Measurements from ENCODE around the gene XPR1. TPM values are rescaled to one million over a fixed set of nuclear protein-coding genes. Genes with fewer than 3 reads are reported as not detected.
A peak's percentile ranks its signal among the peaks of the same experiment; 100 is the strongest.
"Not testable (repeated sequence)": the region's sequence is repeated elsewhere in the genome, so short reads cannot be mapped to it uniquely, and the experiment has no call there.

The XPR1 gene
- total RNA-seq, 2 experiments from 2014 or later: 19.9 to 20.5 TPM

DNA sequence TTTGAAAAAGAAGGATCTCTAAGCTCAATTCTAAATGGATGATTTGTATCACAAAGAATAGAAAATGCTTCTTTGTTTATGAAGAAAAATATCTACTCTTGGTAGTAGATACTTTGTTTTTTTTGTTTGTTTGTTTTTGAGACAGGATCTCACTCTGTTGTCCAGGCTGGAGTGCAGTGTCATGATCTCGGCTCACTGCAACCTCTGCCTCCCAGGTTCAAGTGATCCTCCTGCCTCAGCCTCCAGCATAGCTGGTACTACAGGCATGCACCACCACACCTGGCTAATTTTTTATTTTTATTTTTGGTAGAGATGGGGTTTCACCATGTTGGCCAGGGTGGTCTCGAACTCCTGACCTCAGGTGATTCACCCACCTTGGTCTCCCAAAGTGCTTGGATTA lies 159.3 kb downstream of the XPR1 start:
- H3K36me3 Mint-ChIP-seq (ENCODE audit: low read depth); H3K27ac Mint-ChIP-seq; DNase-seq; H3K9me3 Mint-ChIP-seq; H3K27me3 Mint-ChIP-seq; H3K4me1 Mint-ChIP-seq; CTCF ChIA-PET; H3K4me3 Mint-ChIP-seq: not testable (repeated sequence)
- POLR2A ChIA-PET: interaction anchor here (0.6 kb wide), 1 partner anchor 212 kb away, joined by 3 read pairs; no protein-coding TSS in a partner anchor

GRCh38 chr1:180791806-180792205 lies 160.0 kb downstream of the XPR1 start:
- no peaks in the 10 kb centered on the region for H3K9me3 Mint-ChIP-seq
- H3K4me3 Mint-ChIP-seq: no peak overlapping the region
- peaks cover 8% of the 10 kb centered on the region for H3K4me1 Mint-ChIP-seq
- no peaks in the 10 kb centered on the region for H3K27me3 Mint-ChIP-seq
- peak overlapping the region; percentile 8 for H3K27ac Mint-ChIP-seq
- ChIA-PET POLR2A (interaction anchor here (1.4 to 1.5 kb wide), 2 partner anchors 206 to 289 kb away, joined by 3 read pairs; partner anchors contain the start of gene ACBD6), CTCF (no interaction called here)
- H3K36me3 Mint-ChIP-seq (ENCODE audit: low read depth): peaks cover 7% of the 10 kb centered on the region
- no peak for DNase-seq

DNA sequence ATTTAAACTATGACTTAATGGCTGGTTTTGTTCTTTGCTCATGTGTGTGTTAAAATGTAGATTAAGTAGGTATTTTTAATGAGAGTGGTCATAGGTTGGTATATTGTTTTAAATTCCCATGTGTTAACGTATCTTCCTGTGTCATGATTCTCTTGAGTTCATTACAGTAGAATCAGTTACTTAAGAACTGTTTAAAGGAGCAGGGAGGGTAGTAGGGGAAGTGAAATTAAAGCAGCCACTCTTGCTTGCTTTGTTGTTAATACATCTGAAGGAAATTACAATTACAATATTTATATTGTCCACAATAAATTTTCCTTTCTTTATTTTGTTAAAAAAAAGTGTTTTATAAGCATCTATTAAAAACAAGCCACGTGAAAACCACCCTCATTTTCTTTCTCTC lies 161.6 kb downstream of the XPR1 start:
- H3K27ac Mint-ChIP-seq: no peak overlapping the region
- ChIA-PET CTCF (no interaction called here), POLR2A (interaction anchor here (1.5 kb wide), 1 partner anchor 208 kb away, joined by 3 read pairs; no protein-coding TSS in a partner anchor)
- DNase-seq: no peak
- no peaks in the 10 kb centered on the region for H3K9me3 Mint-ChIP-seq
- H3K4me3 Mint-ChIP-seq: no peak overlapping the region
- no peaks in the 10 kb centered on the region for H3K27me3 Mint-ChIP-seq
- H3K36me3 Mint-ChIP-seq (ENCODE audit: low read depth): peaks cover 7% of the 10 kb centered on the region
- H3K4me1 Mint-ChIP-seq: peaks cover 8% of the 10 kb centered on the region

DNA sequence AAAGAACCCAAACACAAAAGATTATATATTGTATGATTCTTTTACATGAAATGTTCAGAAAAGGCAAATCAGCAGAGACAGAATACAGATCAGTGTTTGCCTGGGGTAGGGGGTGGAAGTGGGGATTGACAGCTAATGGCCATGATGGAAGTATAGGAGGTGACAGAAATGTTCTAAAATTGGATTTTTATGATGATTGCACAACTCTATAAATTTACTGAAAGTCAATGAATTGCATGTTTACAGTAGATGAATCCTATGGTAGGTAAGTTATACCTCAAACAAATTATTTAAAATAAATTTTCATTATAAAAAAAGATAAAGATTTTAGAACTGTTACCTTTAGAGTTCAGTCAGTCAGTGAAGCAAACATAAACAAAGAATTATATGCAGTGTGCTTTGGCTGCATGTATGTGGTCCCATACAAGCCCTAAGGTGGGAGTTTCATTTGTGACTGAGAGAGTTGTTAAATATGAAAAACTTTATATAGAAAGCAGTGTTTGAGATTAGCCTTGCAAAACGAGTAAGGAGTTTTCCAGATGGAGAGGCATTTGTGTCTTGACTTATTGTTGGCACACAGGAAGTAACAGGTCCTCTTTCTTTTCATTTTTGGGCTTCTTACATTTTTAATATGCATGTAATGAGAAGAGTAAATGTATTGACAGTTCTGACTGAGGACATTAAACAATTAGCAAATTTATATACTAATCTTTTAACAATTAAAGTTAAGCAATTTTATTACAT lies 165.2 kb downstream of the XPR1 start:
- ChIA-PET POLR2A (no interaction called here), CTCF (no interaction called here)
- no peaks in the 10 kb centered on the region for H3K36me3 Mint-ChIP-seq (ENCODE audit: low read depth)
- no peak overlapping the region for H3K4me3 Mint-ChIP-seq
- H3K27ac Mint-ChIP-seq: no peak overlapping the region
- peaks cover 3% of the 10 kb centered on the region for H3K4me1 Mint-ChIP-seq
- no peaks in the 10 kb centered on the region for H3K9me3 Mint-ChIP-seq
- no peaks in the 10 kb centered on the region for H3K27me3 Mint-ChIP-seq
- no peak for DNase-seq

GRCh38 chr1:180800945-180801344 lies 169.1 kb downstream of the XPR1 start:
- DNase-seq: no peak
- no peaks in the 10 kb centered on the region for H3K27me3 Mint-ChIP-seq
- CTCF ChIA-PET: interaction anchor here (1.4 kb wide), 1 partner anchor 63 kb away, joined by 3 read pairs; no protein-coding TSS in a partner anchor
- peaks cover 8% of the 10 kb centered on the region for H3K36me3 Mint-ChIP-seq (ENCODE audit: low read depth)
- no peak overlapping the region for H3K27ac Mint-ChIP-seq
- peaks cover 7% of the 10 kb centered on the region for H3K4me1 Mint-ChIP-seq
- H3K4me3 Mint-ChIP-seq: no peak overlapping the region
- POLR2A ChIA-PET: no interaction called here
- H3K9me3 Mint-ChIP-seq: no peaks in the 10 kb centered on the region

GRCh38 chr1:180802813-180803212 lies 171.0 kb downstream of the XPR1 start:
- H3K27me3 Mint-ChIP-seq: no peaks in the 10 kb centered on the region
- POLR2A ChIA-PET: no interaction called here

DNA sequence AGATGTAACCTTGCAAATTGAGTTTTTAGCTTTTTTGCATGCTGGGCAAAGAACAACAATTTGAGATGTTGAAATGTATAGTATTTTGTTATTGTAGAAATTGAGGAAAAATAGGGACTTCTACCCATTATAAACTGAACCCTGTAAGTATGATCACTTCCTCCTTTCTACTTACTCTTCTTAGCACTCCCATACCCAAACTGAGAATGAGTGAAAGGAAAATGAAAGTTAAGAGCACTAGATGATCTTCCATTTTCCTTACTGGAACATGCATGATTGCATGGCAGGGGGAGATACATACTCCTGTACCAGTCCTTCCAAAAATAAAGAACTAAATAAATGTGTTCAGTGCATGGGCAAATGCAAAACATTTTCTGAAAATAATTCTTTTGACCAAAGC lies 173.5 kb downstream of the XPR1 start:
- Mint-ChIP-seq H3K4me1 (peaks cover 7% of the 10 kb centered on the region), H3K4me3 (no peak overlapping the region), H3K27me3 (no peaks in the 10 kb centered on the region), H3K36me3 (ENCODE audit: low read depth) (peaks cover 16% of the 10 kb centered on the region), H3K9me3 (no peaks in the 10 kb centered on the region), H3K27ac (no peak overlapping the region)
- CTCF ChIA-PET: no interaction called here
- POLR2A ChIA-PET: no interaction called here
- no peak for DNase-seq

More at GRCh38 chr1:180802813-180803212, 171.0 kb downstream of the XPR1 start:
- CTCF ChIA-PET: no interaction called here
- H3K4me1 Mint-ChIP-seq: peaks cover 7% of the 10 kb centered on the region
- DNase-seq: no peak
- no peak overlapping the region for H3K4me3 Mint-ChIP-seq
- peaks cover 13% of the 10 kb centered on the region for H3K36me3 Mint-ChIP-seq (ENCODE audit: low read depth)
- no peaks in the 10 kb centered on the region for H3K9me3 Mint-ChIP-seq
- no peak overlapping the region for H3K27ac Mint-ChIP-seq

DNA sequence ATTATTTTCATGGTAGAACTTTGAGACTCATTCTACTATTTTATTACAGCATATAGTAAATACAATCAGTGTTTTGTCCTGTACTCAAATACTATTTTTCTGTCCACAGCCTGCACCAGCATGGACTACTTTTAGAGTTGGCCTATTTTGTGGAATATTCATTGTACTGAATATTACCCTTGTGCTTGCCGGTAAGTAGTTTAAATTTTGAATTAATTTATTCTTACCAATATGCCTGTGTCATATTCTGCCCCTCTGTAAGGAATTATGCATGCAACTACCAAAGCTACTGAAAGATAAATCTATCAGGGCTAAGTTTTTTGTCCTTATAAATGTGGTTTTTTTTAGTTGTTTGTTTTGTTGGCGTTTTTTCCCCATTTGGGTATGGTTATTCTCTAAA lies 179.5 kb downstream of the XPR1 start:
- peaks cover 27% of the 10 kb centered on the region for H3K36me3 Mint-ChIP-seq (ENCODE audit: low read depth)
- H3K4me3 Mint-ChIP-seq: no peak overlapping the region
- no peaks in the 10 kb centered on the region for H3K4me1 Mint-ChIP-seq
- H3K27ac Mint-ChIP-seq: no peak overlapping the region
- DNase-seq: no peak
- POLR2A ChIA-PET: no interaction called here
- CTCF ChIA-PET: no interaction called here
- H3K9me3 Mint-ChIP-seq: no peaks in the 10 kb centered on the region
- H3K27me3 Mint-ChIP-seq: no peaks in the 10 kb centered on the region

DNA sequence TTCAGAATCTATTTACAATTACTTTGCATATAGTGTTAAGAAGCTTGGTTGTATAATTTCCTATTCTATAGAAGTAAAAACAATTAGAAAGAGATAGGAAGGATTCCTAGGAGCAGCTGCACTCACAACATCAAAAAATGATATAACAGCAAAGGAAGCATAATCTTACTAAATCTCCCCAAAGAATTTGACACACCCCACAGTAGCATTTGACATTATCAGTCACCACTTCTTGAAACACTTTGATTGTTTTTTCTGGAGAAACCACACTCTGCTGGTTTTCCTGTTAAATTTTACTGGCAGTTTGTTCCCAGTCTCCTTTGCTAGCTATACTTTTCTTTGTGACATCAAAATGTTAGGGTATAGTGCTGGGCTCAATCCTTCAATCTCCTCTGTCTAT lies 180.1 kb downstream of the XPR1 start:
- H3K36me3 Mint-ChIP-seq (ENCODE audit: low read depth): peaks cover 27% of the 10 kb centered on the region
- POLR2A ChIA-PET: no interaction called here

DNA sequence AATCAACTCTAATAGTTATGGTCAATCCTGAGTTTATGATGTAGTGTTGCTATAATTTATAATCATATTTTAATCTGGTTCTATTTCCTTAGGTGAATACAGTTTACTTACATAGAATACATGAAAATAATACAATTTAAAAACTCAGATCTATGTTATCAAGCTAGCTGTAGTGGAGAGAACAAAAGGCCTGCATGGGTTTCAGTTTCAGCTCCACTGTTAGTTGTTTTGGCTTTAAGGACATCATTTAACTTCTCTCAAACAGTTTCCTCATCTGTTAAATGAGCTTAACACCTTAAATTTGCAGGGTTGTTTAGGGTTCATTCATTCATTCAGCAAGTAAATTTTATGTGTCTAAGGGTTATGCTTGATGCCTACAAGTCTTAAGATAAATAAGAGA lies 182.4 kb downstream of the XPR1 start:
- Mint-ChIP-seq H3K27ac (no peak overlapping the region), H3K9me3 (no peaks in the 10 kb centered on the region), H3K27me3 (no peaks in the 10 kb centered on the region), H3K4me3 (no peak overlapping the region), H3K36me3 (ENCODE audit: low read depth) (peaks cover 20% of the 10 kb centered on the region), H3K4me1 (no peaks in the 10 kb centered on the region)
- CTCF ChIA-PET: no interaction called here
- POLR2A ChIA-PET: no interaction called here
- DNase-seq: no peak

More for the DNA sequence above, 180.1 kb downstream of the XPR1 start:
- no peaks in the 10 kb centered on the region for H3K4me1 Mint-ChIP-seq
- no peak overlapping the region for H3K4me3 Mint-ChIP-seq
- H3K27me3 Mint-ChIP-seq: no peaks in the 10 kb centered on the region
- no peak for DNase-seq
- no peak overlapping the region for H3K27ac Mint-ChIP-seq
- H3K9me3 Mint-ChIP-seq: no peaks in the 10 kb centered on the region
- CTCF ChIA-PET: no interaction called here

DNA sequence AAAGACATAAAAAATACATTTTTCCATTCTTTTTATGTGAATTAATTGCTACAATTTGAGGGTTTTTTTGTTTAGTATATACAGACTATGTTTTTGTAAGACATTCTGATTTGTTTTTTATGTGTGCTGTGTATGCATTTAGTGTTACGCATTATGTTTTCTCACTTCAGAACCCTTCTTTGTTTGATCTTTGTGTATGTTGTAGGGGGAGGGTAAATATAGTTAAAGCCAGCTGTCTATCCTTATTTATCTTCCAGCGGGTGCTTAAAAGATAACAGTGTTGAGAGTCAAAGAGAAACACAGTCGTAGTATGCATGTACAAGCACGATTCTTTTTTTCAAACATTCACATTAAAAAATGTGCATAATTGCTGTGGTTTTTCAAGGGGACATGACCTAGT lies 183.4 kb downstream of the XPR1 start:
- Mint-ChIP-seq H3K36me3 (ENCODE audit: low read depth) (peaks cover 20% of the 10 kb centered on the region), H3K9me3 (no peaks in the 10 kb centered on the region), H3K4me3 (no peak overlapping the region), H3K27ac (no peak overlapping the region), H3K27me3 (no peaks in the 10 kb centered on the region), H3K4me1 (no peaks in the 10 kb centered on the region)
- DNase-seq: no peak
- POLR2A ChIA-PET: no interaction called here
- CTCF ChIA-PET: no interaction called here

DNA sequence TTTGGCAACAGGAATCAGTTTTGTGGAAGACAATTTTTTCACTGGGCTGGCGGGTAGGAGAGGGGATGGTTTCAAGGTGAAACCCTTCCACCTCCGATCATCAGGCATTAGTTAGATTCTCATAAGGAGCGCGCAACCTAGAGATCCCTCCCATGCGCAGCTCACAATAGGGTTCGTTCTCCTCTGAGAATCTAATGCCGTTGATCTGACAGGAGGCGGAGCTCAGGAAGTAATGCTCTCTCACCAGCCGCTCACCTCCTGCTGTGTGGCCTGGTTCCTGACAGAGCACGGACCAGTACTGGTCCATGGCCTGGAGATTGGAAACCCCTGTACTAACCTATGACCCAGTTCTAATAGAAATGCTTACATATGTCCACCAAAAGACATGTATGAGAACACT lies 184.3 kb downstream of the XPR1 start:
- ChIA-PET CTCF (no interaction called here), POLR2A (no interaction called here)
- no peak overlapping the region for H3K4me3 Mint-ChIP-seq
- H3K27ac Mint-ChIP-seq: no peak overlapping the region
- H3K9me3 Mint-ChIP-seq: no peaks in the 10 kb centered on the region
- peaks cover 23% of the 10 kb centered on the region for H3K36me3 Mint-ChIP-seq (ENCODE audit: low read depth)
- no peaks in the 10 kb centered on the region for H3K27me3 Mint-ChIP-seq
- H3K4me1 Mint-ChIP-seq: no peaks in the 10 kb centered on the region
- no peak for DNase-seq

GRCh38 chr1:180821970-180822369 lies 190.1 kb downstream of the XPR1 start:
- DNase-seq: no peak
- no peaks in the 10 kb centered on the region for H3K4me1 Mint-ChIP-seq
- no peaks in the 10 kb centered on the region for H3K9me3 Mint-ChIP-seq
- ChIA-PET POLR2A (no interaction called here), CTCF (interaction anchor here (0.6 kb wide), 1 partner anchor 191 kb away, joined by 3 read pairs; no protein-coding TSS in a partner anchor)
- no peak overlapping the region for H3K4me3 Mint-ChIP-seq
- H3K36me3 Mint-ChIP-seq (ENCODE audit: low read depth): peaks cover 4% of the 10 kb centered on the region
- H3K27ac Mint-ChIP-seq: no peak overlapping the region
- no peaks in the 10 kb centered on the region for H3K27me3 Mint-ChIP-seq

- Mint-ChIP-seq H3K36me3 (ENCODE audit: low read depth) (peaks cover 37% of the 10 kb centered on the region), H3K9me3 (peaks cover 11% of the 10 kb centered on the region)
These were observed 199.7 kb downstream of the XPR1 start for GRCh38 chr1:180831507-180831906.

More at GRCh38 chr1:180831507-180831906, 199.7 kb downstream of the XPR1 start:
- CTCF ChIA-PET, H3K27me3 Mint-ChIP-seq, H3K27ac Mint-ChIP-seq, H3K4me3 Mint-ChIP-seq, POLR2A ChIA-PET, DNase-seq, H3K4me1 Mint-ChIP-seq: not testable (repeated sequence)

All from activated CD4-positive, alpha-beta memory T cell treated with anti-CD3 and anti-CD28 coated beads, Interleukin-2, amount 10 ng/mL, durations not matched to agents 7 days and 5 days (primary cell).